NCI-H1048 (cell line): Measurements from ENCODE around the gene GDE1.

Experiments used
- DNase-seq: peaks from one replicate; lab custom pipeline; 2025; lab: John Stamatoyannopoulos, UW

GDE1 gene

DNA sequence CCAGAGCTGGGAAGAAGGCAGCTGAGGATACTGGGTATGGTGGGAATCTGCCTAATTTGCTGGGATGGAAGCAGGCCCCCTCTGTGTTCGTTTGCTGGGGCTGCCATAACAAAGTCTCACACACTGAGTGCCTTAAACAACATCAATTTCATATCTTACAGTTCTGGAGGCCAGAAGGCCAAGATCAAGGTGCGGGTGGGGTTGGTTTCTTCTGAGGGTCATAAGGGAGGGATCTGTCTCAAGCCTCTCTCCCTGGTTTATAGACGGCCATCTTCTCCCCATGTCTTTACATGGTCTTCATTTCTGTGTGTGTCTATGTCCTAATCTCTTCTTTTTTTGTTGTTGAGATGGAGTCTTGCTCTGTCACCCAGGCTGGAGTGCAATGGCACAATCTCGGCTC, 35.8 kb downstream of the GDE1 start:
- no peak for DNase-seq

DNA sequence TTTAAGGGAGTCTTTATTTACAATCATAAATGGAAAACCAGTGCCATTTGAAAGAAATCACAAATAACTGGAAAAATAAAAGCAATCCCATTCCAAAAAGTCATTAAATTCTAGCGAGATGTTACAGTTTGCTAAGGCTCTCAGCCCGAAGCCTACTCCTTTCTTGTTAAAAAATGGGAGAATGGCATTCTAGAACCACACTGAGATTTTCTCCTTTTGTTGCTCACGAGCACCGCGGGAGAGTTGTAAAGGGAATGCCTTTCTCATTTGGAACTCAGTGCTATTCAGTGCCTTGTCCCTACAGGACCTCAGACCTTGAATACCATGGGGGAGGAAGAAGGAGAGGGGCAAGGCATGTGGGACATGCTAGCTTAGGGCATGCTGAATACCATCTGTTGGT, 36.3 kb downstream of the GDE1 start:
- no peak for DNase-seq

DNA sequence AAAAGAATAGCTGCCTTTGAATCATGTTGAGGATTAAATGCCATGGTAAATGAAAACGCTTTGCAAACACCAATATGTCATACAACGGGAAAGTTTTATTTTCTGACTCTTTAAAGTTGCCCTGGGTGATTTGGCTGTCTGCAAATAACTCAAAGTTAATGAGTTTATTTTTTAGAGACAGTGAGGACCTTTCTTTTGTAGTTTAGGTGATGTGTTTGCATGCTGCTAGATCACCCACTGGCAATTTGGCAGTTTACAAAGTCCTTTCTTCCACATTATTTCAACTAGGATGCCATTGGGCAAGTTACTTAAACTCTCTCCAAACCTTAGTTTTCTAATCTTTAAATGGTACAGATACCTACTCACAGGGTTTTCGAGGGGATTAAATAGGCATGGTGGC, 37.8 kb downstream of the GDE1 start:
- DNase-seq = no peak

DNA sequence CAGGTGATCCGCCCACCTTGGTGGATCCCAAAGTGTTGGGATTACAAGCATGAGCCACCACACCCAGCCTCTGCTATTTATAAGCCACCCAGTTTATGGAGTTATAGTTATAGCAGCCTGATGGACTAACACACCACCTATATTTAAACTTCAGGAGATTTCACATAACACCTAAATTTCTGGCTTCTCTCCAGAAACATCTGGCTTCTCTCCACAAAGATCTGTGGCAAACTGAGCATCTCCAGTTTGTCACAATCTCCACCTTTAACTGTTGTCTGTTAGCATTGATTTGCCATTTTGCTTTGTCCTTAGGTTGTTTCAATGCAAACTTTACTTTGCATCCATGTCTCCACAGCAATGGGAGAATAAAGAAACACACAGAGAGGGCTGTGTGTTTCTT, 39.6 kb downstream of the GDE1 start:
- no peak for DNase-seq

DNA sequence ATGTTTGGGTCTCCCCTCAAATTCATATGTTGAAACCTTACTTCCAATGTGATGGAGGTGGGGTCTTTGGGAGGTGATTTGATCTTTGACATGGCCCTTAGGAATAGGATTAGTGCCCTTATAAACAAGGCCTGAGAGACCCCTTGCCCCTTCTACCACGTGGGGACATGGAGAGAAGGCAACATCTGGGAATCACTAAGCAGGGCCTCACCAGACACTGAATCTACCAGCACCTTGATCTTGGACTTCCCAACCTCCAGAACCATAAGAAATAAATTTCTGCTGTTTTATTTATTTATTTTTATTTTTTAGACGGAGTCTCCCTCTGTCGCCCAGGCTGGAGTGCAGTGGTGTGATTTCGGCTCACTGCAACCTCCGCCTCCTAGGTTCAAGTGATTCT, 40.1 kb downstream of the GDE1 start:
- DNase-seq = no peak

DNA sequence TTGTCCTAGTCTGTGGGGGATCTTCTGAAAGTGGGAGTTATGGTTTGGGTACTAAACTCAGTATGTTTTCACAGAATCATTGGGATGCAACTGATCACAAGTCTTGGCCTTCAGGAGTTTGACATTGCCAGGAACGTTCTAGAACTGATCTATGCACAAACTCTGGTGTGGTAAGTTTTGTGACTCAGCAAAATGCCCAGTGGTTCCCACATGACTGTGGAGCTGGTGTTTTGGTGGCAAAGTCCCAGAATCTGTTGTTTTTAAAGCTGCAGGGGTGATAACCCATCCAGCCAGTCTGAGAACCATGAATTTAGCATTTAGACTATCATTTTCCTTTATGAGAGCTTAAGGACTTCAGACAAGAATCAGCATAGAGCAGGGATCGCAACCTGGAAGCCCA, 40.6 kb downstream of the GDE1 start:
- no peak for DNase-seq

DNA sequence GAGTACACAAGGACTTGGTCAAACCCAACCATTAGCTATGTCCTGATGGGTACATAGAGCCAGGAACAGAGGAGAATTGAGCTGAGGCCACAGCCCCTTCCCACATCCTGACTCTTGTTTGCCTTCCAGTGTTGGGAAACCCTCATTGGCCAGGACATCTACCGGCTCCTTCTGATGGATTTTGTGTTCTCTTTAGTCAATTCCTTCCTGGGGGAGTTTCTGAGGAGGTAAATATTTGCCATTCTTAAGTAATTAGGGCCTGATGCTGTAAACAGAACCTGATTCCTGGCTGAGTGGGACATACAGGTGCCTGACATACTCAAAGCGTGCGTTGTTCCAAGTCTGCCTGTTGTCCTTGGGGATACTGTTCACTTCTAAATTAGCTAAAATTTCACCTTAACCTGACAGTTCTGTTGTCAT, 42.6 kb downstream of the GDE1 start:
- no peak for DNase-seq

DNA sequence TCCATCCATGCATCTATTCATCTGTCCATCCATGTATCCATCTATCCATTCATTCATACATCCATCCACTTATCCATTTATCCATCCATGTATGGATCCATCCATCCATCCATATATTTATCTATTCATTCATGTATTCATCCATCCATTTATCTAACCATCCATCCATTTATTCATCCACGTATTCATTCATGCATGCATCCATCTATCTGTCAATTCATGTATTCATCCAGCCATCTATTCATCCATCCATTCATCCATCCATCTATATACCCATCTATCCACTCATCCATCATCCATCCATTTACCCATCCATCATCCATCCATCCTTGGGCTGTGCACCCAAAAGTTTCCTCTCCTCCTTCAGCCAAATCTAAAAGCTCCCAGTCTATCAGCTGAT, 43.4 kb downstream of the GDE1 start:
- DNase-seq = no peak

DNA sequence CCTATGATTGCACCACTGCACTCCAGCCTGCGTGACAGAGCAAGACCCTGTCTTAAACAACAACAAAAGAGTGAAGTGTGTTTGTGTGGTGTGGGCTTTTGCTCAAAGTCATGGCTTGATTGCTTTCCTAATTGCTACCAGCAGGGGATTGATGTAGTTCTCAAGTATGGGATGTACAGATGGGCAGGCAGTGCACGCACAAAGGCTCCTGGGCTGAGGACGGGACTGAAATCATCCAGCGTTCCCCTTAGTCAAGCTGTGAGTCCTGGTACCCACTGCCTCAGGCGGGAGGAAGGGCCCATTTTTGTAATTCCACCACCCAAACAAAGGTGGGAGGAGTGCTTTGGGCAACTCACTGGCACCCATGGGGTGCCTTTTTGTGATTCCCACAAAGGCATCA, 47.3 kb downstream of the GDE1 start:
- DNase-seq = no peak

DNA sequence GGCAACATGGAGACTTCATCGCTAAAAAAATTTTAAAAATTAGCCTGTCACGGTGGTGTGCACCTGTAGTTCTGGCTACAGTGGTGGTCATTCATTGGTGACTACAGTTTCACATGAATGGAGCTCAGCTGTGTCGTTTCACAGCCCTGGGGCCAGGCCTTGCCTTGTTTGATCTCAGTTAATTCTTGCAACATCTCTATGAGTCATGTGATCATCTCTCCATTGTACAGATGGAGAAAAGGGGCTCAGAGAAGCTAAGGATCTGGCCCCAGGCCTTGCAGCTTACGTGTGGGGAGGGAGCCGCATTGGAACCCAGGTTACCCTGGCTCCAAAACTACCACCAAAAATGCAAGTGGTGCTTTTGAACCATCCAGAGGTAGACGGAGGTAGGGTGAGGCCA, 49.4 kb downstream of the GDE1 start:
- no peak for DNase-seq

DNA sequence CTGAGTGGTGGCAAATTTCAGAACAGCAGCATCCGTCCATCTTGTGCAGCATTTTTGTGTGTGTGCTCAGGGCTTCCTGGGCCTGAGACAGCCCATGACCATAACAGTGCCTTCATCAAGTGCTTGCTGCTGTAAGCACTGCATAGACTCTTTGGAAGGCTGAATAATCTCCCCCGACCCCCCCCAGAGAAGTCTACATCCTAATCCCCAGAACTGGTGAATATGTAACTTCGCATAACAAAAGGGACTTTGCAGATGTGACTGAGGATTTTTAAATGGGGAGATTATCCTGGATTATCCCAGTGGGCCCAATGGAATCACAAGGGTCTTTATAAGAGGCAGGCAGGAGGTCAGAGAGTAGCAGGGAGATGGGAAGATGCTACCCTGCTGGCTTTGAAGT, 53.6 kb downstream of the GDE1 start:
- DNase-seq = no peak

DNA sequence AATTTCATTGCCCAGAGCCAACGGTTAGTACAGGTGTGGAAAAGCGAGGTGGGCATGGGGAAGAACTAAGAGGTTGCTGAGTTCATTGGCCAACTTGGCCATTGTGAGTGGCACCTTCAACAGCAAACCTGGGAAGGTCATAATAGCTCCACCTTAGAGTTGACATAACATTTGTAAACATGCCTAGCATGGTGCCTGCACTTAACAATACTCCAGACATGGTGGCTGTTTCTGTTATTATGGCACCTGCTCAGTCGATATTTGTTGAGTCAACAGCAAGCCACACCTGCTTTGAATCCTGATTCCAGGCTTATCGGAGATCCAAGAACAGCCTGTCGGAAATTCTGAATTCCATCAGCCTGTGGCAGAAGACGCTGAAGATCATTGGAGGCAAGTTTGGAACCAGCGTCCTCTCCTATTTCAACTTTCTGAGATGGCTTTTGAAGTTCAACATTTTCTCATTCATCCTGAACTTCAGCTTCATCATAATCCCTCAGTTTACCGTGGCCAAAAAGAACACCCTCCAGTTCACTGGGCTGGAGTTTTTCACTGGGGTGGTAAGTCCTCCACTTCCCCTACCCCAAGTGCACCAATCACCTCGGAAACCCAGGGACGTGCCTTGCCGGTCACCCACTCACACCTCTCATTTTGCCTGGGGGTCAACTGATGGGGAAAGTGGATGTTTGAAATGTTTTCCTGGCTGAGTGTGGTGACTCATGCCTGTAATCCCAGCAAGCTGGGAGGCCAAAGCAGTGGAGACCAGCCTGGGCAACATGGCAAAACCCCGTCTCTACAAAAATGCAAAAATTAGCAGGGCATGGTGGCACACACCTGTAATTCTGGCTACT, 58.2 kb downstream of the GDE1 start:
- DNase-seq = no peak

DNA sequence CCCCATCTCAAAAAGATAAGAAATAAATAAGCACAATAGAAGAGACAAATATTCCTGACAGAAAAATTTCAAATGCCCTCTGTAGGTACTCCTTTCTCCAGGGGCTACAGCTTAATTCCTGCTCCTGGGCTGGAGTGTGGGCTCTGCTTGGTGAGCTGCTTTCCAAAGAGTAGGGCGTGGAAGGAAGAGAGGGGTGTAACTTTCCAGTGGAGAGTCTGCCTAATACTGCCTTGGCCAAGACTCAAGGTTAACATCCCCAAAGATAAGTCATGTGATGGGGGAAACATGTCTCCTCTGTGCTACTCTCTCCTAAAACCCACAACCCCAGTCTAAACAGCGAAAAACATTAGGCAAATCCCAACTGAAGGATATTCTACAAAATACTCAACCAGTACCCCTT, 61.5 kb downstream of the GDE1 start:
- no peak for DNase-seq

DNA sequence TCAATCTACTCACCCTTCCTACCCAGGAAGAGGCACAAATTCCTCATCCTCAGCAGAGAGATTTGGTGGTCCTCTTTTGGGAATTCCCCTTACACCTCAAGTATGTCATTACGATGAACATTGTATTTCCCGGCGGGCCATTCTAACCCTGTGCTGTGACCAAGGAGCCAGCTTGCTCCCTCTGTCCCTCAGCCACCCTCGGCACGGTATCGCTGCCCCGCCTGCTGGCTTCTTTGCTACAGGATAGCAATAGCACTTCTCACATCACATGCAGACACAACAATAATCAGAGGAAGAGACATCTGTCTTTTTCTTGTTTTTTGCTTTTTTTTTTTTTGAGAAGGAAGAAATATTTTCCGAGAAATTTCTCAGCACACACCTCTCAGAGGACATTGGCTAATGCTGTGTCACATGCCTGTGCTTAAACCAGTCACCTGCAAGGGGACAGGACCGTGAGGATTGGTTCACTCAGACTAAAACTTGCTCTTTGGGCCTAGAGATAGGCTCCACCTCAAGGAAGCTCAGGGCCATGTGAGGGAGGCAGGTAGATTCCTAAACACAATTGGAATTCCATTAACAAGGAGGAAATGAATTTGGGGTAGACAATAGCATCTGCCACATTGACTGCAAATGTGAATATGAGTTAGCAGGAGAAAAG, 63.0 kb downstream of the GDE1 start:
- DNase-seq = no peak
